SK-N-SH treated with all-trans-retinoic acid at 6 μM for 48 hours (cell line): ENCODE data around the gene PGPEP1.

Experiments
- ATAC-seq: fragments of 200-7000 bp; cut with Tn5 transposase; 3 replicates; pipeline ENCODE4 v1.9.1; 2020; ENCODE audit warnings: mild to moderate bottlenecking, moderate library complexity
- ARNTL ChIP-seq: fragments of 450-650 bp; formaldehyde crosslinking; IDR thresholded peaks from 2 replicates; pipeline ENCODE4 v1.5.0; 2020; ENCODE audit warnings: low read depth, mild to moderate bottlenecking, moderate library complexity, borderline replicate concordance
- BACH2 ChIP-seq: fragments of 250-450 bp; sonication (Bioruptor Pico); IDR thresholded peaks from 2 replicates; pipeline ENCODE4 v1.9.0; 2021; ENCODE audit warnings: mild to moderate bottlenecking, borderline replicate concordance
- CSDC2 ChIP-seq: fragments of 250-450 bp; sonication (Bioruptor Pico); IDR thresholded peaks from 2 replicates; pipeline ENCODE4 v1.5.0; 2020; ENCODE audit warnings: mild to moderate bottlenecking, moderate library complexity
- GLIS3 ChIP-seq: fragments of 250-450 bp; sonication (Bioruptor Pico); IDR thresholded peaks from 2 replicates; pipeline ENCODE4 v1.5.0; 2020; ENCODE audit warnings: mild to moderate bottlenecking, moderate library complexity
- OSR1 ChIP-seq: fragments of 250-450 bp; sonication (Bioruptor Pico); IDR thresholded peaks from 2 replicates; pipeline ENCODE4 v1.8.0; 2022; ENCODE audit warnings: moderate library complexity, mild to moderate bottlenecking, inconsistent platforms
- PPARA ChIP-seq: fragments of 250-450 bp; sonication (Bioruptor Pico); IDR thresholded peaks from 2 replicates; pipeline ENCODE4 v1.5.0; 2020; ENCODE audit warnings: mild to moderate bottlenecking, borderline replicate concordance
- SNAI2 ChIP-seq: fragments of 250-450 bp; sonication (Bioruptor Pico); IDR thresholded peaks from 2 replicates; pipeline ENCODE4 v1.5.0; 2020; ENCODE audit warnings: mild to moderate bottlenecking, moderate library complexity
- TCF4 ChIP-seq: fragments of 250-450 bp; sonication (Bioruptor Pico); IDR thresholded peaks from 2 replicates; pipeline ENCODE4 v1.8.0; 2021; ENCODE audit warnings: mild to moderate bottlenecking, moderate library complexity, borderline replicate concordance
- ZC3H10 ChIP-seq: fragments of 250-450 bp; sonication (Bioruptor Pico); IDR thresholded peaks from 2 replicates; pipeline ENCODE4 v1.5.1; 2021; ENCODE audit warnings: mild to moderate bottlenecking, moderate library complexity
- ZFP3 ChIP-seq: fragments of 250-450 bp; sonication (Bioruptor Pico); IDR thresholded peaks from 2 replicates; pipeline ENCODE4 v1.5.0; 2020; ENCODE audit warnings: mild to moderate bottlenecking, moderate library complexity
- ZNF565 ChIP-seq: fragments of 450-650 bp; formaldehyde crosslinking; conservative IDR thresholded peaks from 2 replicates; pipeline ENCODE4 v1.5.0; 2020; ENCODE audit warnings: low read depth, mild to moderate bottlenecking, moderate library complexity
- ZNF70 ChIP-seq: fragments of 450-650 bp; formaldehyde crosslinking; IDR thresholded peaks from 2 replicates; pipeline ENCODE4 v1.5.0; 2020; ENCODE audit warnings: mild to moderate bottlenecking, moderate library complexity
- ZNF8 ChIP-seq: fragments of 450-650 bp; formaldehyde crosslinking; IDR thresholded peaks from 2 replicates; pipeline ENCODE4 v1.5.0; 2020; ENCODE audit warnings: mild to moderate bottlenecking, moderate library complexity
- TF ChIP-seq, protein P1 (sequence below): fragments of 250-450 bp; sonication (Bioruptor Pico); IDR thresholded peaks from 2 replicates; pipeline ENCODE4 v1.8.0; 2021; ENCODE audit warnings: low read depth, mild to moderate bottlenecking, moderate library complexity, borderline replicate concordance
- TF ChIP-seq, protein P2 (sequence below): fragments of 250-450 bp; sonication (Bioruptor Pico); IDR thresholded peaks from 2 replicates; pipeline ENCODE4 v1.5.1; 2021; ENCODE audit warnings: mild to moderate bottlenecking, moderate library complexity
- TF ChIP-seq, protein P3 (sequence below): fragments of 250-450 bp; sonication (Bioruptor Pico); IDR thresholded peaks from 2 replicates; pipeline ENCODE4 v1.5.1; 2020; ENCODE audit warnings: low read depth, mild to moderate bottlenecking, moderate library complexity
- TF ChIP-seq, protein P4 (sequence below): fragments of 250-450 bp; sonication (Bioruptor Pico); IDR thresholded peaks from 2 replicates; pipeline ENCODE4 v1.8.0; 2020; ENCODE audit warnings: mild to moderate bottlenecking, moderate library complexity, borderline replicate concordance

Gene PGPEP1

DNA sequence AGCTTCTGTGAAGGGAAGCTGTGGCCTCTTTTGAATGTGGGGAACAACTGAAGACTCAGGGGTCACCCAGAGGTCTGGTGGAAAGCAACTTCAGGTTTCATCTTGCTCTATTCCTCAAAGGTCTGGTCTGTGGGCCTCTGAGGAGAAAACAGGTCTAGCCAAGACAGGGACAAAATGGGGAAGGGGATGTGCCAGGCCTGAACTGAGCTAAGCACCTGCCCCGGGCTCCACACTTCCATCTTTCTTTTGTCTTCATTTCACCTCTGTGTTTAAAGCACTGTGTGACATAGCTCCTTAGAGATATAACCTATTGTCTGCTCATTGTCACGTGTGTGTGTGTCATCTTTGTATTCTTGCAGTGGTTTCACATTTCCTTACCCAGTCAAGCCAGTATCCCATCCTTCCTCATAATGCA, 25.6 kb downstream of the PGPEP1 start (continued):
- no peak for TF ChIP-seq PPARA
- TF ChIP-seq, protein P1, sequence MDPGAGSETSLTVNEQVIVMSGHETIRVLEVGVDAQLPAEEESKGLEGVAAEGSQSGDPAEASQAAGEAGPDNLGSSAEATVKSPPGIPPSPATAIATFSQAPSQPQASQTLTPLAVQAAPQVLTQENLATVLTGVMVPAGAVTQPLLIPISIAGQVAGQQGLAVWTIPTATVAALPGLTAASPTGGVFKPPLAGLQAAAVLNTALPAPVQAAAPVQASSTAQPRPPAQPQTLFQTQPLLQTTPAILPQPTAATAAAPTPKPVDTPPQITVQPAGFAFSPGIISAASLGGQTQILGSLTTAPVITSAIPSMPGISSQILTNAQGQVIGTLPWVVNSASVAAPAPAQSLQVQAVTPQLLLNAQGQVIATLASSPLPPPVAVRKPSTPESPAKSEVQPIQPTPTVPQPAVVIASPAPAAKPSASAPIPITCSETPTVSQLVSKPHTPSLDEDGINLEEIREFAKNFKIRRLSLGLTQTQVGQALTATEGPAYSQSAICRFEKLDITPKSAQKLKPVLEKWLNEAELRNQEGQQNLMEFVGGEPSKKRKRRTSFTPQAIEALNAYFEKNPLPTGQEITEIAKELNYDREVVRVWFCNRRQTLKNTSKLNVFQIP: no peak
- TF ChIP-seq GLIS3: no peak

DNA sequence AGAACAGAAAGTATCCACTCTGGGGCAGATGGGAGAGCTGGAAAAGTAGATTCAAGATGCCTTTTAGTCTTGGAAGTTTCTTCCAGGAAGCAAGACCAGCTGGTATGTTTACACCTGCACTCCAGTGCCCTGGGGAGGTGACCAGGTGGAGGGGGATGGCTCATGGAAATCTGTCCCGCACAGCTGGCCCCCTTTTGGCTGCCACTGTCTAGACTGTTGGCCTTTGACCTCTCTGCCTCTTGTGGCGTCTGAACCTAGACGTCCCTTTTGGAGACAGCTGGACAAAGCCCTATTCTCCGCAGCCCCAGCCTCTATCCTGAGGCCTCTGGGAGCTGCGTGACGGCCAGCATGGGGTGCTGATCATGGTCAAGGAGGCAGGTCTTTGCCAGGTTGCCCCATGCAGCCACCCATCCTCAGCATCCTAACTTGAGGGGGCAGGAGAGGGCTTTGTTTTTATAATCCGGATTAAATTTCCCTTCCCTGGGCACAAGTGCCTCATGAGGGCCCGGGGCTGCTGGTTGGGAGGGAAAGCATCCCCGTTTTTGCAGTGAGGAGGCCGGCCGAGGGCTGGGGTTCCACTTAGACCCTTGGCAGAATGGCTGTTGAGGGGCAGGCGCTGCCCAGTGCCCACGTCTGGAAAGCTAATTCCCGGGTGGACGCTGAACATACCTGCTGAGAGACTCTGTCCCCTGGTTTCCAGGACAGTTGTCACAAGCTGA, 28.3 kb downstream of the PGPEP1 start:
- no peak for TF ChIP-seq GLIS3
- TF ChIP-seq, protein P1: no peak
- no peak for TF ChIP-seq TCF4 (CRISPR knock-in tag)
- no peak for TF ChIP-seq SNAI2
- no peak for TF ChIP-seq OSR1 (CRISPR knock-in tag)
- TF ChIP-seq, protein P2, sequence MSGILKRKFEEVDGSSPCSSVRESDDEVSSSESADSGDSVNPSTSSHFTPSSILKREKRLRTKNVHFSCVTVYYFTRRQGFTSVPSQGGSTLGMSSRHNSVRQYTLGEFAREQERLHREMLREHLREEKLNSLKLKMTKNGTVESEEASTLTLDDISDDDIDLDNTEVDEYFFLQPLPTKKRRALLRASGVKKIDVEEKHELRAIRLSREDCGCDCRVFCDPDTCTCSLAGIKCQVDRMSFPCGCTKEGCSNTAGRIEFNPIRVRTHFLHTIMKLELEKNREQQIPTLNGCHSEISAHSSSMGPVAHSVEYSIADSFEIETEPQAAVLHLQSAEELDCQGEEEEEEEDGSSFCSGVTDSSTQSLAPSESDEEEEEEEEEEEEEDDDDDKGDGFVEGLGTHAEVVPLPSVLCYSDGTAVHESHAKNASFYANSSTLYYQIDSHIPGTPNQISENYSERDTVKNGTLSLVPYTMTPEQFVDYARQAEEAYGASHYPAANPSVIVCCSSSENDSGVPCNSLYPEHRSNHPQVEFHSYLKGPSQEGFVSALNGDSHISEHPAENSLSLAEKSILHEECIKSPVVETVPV: no peak
- TF ChIP-seq, protein P3, sequence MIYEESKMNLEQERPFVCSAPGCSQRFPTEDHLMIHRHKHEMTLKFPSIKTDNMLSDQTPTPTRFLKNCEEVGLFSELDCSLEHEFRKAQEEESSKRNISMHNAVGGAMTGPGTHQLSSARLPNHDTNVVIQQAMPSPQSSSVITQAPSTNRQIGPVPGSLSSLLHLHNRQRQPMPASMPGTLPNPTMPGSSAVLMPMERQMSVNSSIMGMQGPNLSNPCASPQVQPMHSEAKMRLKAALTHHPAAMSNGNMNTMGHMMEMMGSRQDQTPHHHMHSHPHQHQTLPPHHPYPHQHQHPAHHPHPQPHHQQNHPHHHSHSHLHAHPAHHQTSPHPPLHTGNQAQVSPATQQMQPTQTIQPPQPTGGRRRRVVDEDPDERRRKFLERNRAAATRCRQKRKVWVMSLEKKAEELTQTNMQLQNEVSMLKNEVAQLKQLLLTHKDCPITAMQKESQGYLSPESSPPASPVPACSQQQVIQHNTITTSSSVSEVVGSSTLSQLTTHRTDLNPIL (CRISPR knock-in tag): no peak
- no peak for TF ChIP-seq ZFP3 (CRISPR knock-in tag)
- TF ChIP-seq ZNF8 (CRISPR knock-in tag): no peak
- no peak for TF ChIP-seq BACH2 (CRISPR knock-in tag)
- TF ChIP-seq, protein P4, sequence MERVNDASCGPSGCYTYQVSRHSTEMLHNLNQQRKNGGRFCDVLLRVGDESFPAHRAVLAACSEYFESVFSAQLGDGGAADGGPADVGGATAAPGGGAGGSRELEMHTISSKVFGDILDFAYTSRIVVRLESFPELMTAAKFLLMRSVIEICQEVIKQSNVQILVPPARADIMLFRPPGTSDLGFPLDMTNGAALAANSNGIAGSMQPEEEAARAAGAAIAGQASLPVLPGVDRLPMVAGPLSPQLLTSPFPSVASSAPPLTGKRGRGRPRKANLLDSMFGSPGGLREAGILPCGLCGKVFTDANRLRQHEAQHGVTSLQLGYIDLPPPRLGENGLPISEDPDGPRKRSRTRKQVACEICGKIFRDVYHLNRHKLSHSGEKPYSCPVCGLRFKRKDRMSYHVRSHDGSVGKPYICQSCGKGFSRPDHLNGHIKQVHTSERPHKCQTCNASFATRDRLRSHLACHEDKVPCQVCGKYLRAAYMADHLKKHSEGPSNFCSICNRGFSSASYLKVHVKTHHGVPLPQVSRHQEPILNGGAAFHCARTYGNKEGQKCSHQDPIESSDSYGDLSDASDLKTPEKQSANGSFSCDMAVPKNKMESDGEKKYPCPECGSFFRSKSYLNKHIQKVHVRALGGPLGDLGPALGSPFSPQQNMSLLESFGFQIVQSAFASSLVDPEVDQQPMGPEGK: no peak
- TF ChIP-seq ZNF565 (CRISPR knock-in tag): no peak
- no peak for TF ChIP-seq ZC3H10
- TF ChIP-seq, all 23 proteins: peak for 0
- ATAC-seq: no peak

DNA sequence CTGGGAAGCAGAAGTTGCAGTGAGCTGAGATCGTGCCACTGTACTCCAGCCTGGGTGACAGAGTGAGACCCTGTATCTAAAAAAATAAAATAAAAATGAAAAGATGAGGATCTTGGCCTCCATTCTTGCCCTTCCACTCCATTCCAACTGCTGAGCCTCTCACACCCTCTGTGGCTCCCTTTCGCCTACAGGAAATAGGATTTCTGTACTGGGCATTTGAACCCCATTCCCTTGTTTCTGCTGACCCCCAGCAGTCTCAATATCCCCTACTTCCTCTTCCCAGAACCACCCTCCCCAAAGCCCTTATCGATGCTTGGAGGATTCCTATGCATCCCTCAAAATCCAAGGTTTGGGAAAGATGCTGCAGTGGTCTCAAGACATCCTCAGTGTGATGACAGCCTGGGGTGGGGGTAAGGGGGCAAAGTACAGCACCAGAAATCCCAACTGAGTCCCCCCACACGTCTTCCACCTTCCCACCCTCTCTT, 33.1 kb downstream of the PGPEP1 start:
- ATAC-seq: no peak

More for the DNA sequence above, 33.1 kb downstream of the PGPEP1 start:
- TF ChIP-seq ZNF8 (CRISPR knock-in tag) (no peak), CSDC2 (CRISPR knock-in tag) (no peak), ARNTL (CRISPR knock-in tag) (no peak), ZFP3 (CRISPR knock-in tag) (peak; percentile 31; the same call in 1 of the 2 replicates), ZNF70 (no peak)
- TF ChIP-seq, protein P4: 0 out of 2 replicates have a peak, but pooled peaks have one; percentile 13
- TF ChIP-seq, protein P1: no peak
- TF ChIP-seq, all 23 proteins: peak for 2
